Endodermal cell (in vitro differentiated cells): Measurements from ENCODE around the gene VMP1. TPM values are rescaled to one million over a fixed set of nuclear protein-coding genes. Genes with fewer than 3 reads are reported as not detected.

Source experiments
- DNase-seq: peaks from one replicate; pipeline ENCODE4 v3.0.0-alpha.2; 2017
- H3K27ac ChIP-seq: 2 replicates; pipeline ENCODE4 v1.5.1; 2013; ENCODE audit warnings: mild to moderate bottlenecking, low read depth, low read length, moderate library complexity
- H3K27me3 ChIP-seq: 2 replicates; pipeline ENCODE4 v1.6.1; 2013; ENCODE audit warnings: mild to moderate bottlenecking, low read length, moderate library complexity; ENCODE audit not compliant: insufficient read depth, control insufficient read depth, poor library complexity, severe bottlenecking
- H3K36me3 ChIP-seq: 2 replicates; pipeline ENCODE4 v1.7.0; 2013; ENCODE audit warnings: mild to moderate bottlenecking, low read length, moderate library complexity; ENCODE audit not compliant: control insufficient read depth, insufficient read depth
- H3K4me1 ChIP-seq: one replicate; pipeline ENCODE4 v1.7.0; 2013; ENCODE audit warnings: low read length; ENCODE audit not compliant: control insufficient read depth, insufficient read depth
- H3K4me3 ChIP-seq: 2 replicates; pipeline ENCODE4 v1.5.1; 2013; ENCODE audit warnings: mild to moderate bottlenecking, low read length, moderate library complexity
- H3K9ac ChIP-seq: 2 replicates; pipeline ENCODE4 v1.6.1; 2013; ENCODE audit warnings: mild to moderate bottlenecking, low read length, moderate library complexity; ENCODE audit not compliant: poor library complexity, severe bottlenecking; ENCODE audit errors: extremely low read depth
- H3K9me3 ChIP-seq: 2 replicates; pipeline ENCODE4 v1.6.1; 2013; ENCODE audit warnings: mild to moderate bottlenecking, low read length, moderate library complexity; ENCODE audit not compliant: control insufficient read depth
- H3K27ac Mint-ChIP-seq: 2 replicates; pipeline ENCODE4 v1.8.0; 2020; ENCODE audit warnings: mixed read lengths
- H3K27me3 Mint-ChIP-seq: 2 replicates; pipeline ENCODE4 v1.8.0; 2021; ENCODE audit warnings: mild to moderate bottlenecking, mixed read lengths; ENCODE audit not compliant: insufficient read depth
- H3K36me3 Mint-ChIP-seq: 2 replicates; pipeline ENCODE4 v1.8.0; 2020; ENCODE audit warnings: low read depth, mixed read lengths
- H3K4me1 Mint-ChIP-seq: 2 replicates; pipeline ENCODE4 v1.8.0; 2020; ENCODE audit warnings: mixed read lengths
- H3K4me3 Mint-ChIP-seq: 2 replicates; pipeline ENCODE4 v1.8.0; 2020; ENCODE audit warnings: mild to moderate bottlenecking, moderate library complexity, mixed read lengths
- H3K9me3 Mint-ChIP-seq: 2 replicates; pipeline ENCODE4 v1.8.0; 2020; ENCODE audit warnings: mild to moderate bottlenecking, mixed read lengths
- CTCF ChIP-seq: fragments of 200-600 bp; sonication (generic); conservative IDR thresholded peaks from 2 replicates; pipeline ENCODE4 v1.5.0; 2021; ENCODE audit warnings: antibody characterized with exemption, mild to moderate bottlenecking
- WGBS, 2 experiments: methylation state at CpG; one replicate each; pipeline versions ENCODE4 v1.1.5 to v1.1.7; 2013; ENCODE audit warnings: missing lambda C conversion rate in 2 of 2, mixed read lengths in 1 of 2; ENCODE audit not compliant: insufficient coverage in 1 of 2, insufficient read length in 1 of 2; 5-methylcytosine and 5-hydroxymethylcytosine counted together
- total RNA-seq, 2 donors: library from RNA; stranded (reverse); fragmentation: NEBNext Ultra II Directional in 1 of 2; extraction: Animal tissue kit (Norgen Biotek cat#: 25700) in 1 of 2; gene quantifications; 2 replicates in 1 of 2; 3 replicates in 1 of 2; pipeline ENCODE4 v1.2.1, GENCODE V29; 2021

Gene VMP1
- total RNA-seq, 2 donors from 2014 or later, result 67.9 to 69.9 TPM

DNA sequence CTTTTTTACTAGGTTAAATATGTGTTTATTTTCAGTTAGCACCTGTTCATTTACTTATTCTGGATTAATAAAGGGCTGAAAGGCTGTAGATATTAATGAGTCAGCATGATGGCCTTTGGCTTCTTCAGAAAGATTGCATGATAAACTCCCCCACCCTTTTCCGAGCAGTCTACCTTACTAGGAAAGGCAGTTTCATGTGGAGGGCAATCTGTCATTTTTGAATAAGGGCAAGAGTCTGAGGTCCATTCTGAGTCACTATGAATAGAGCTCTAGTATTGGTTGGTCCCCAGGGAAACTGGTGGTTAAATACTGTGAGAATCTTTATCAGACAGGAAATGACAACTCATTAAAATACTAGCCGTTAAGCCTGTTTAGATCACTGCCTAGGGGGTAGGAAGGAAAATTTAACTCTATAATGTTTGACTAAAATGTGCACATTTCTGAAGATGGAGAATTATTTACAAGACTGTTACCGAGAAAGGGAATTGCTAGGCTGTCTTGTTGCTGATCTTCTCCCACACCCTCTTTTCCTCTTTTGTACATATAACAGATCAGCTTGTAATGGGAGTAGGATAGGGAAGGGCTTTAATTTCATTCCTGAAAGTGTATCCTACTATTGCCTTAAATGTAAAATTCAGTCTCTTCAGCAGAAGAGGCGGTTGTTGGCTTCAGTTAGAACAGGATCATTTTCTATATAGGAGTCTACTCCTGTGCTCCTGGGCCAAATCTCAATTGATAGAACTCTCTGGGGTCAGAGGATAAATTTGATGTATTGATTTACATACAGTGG lies 122.0 kb downstream of the VMP1 start:
- Histone ChIP-seq H3K9ac (no peak overlapping the region), H3K36me3 (no peaks in the 10 kb centered on the region), H3K9me3 (no peaks in the 10 kb centered on the region), H3K4me3 (no peak overlapping the region), H3K4me1 (peaks cover 6% of the 10 kb centered on the region), H3K27ac (peak overlapping the region; percentile 44), H3K27me3 (no peaks in the 10 kb centered on the region)
- DNase-seq, result no peak
- Mint-ChIP-seq H3K9me3 (no peaks in the 10 kb centered on the region), H3K4me1 (peaks cover 32% of the 10 kb centered on the region), H3K27ac (peak overlapping the region; percentile 30), H3K4me3 (no peak overlapping the region), H3K27me3 (no peaks in the 10 kb centered on the region), H3K36me3 (peaks cover 11% of the 10 kb centered on the region)
- WGBS, 2 experiments, result 70 to 71% methylated on average over 1 to 4 of the region's 4 CpGs
- no peak for TF ChIP-seq CTCF

DNA sequence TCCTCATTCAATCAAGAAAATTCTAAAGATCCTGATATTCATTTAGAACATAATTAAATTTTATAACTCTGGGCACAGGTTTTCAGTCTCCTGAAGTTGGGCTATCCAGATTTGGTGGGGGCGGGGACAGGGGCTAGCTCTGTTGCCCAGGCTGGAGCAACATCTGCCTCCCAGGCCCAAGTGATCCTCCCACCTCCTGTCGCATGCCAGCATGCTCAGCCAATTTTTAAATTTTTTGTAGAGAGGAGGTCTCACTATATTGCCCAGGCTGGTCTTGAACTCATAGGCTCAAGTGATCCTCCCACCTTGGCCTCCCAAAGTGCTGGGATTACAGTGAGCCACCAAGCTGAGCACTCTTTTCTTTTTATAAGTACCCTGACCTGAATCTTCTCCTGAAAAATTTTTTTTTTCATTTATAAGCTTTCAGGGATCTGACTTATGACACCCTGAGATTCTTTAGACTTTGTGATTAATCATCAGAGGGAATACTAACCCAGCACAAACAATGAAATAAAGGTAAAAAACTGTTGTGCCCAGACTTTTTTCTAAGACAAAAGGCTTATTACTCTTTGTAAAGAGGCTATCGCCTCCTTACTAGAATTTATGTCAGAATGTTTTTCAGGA lies 122.7 kb downstream of the VMP1 start:
- Mint-ChIP-seq H3K36me3 (peaks cover 11% of the 10 kb centered on the region), H3K4me1 (peaks cover 32% of the 10 kb centered on the region), H3K27me3 (no peaks in the 10 kb centered on the region), H3K27ac (peak overlapping the region; percentile 66), H3K4me3 (no peak overlapping the region), H3K9me3 (no peaks in the 10 kb centered on the region)
- Histone ChIP-seq H3K27me3 (no peaks in the 10 kb centered on the region), H3K4me3 (no peak overlapping the region), H3K9me3 (no peaks in the 10 kb centered on the region), H3K4me1 (peaks cover 6% of the 10 kb centered on the region), H3K9ac (no peak overlapping the region), H3K36me3 (no peaks in the 10 kb centered on the region), H3K27ac (no peak overlapping the region)
- no peak for TF ChIP-seq CTCF
- 86 to 96% methylated on average over 2 to 3 of the region's 3 CpGs for WGBS, 2 experiments
- peak; percentile 58 for DNase-seq

DNA sequence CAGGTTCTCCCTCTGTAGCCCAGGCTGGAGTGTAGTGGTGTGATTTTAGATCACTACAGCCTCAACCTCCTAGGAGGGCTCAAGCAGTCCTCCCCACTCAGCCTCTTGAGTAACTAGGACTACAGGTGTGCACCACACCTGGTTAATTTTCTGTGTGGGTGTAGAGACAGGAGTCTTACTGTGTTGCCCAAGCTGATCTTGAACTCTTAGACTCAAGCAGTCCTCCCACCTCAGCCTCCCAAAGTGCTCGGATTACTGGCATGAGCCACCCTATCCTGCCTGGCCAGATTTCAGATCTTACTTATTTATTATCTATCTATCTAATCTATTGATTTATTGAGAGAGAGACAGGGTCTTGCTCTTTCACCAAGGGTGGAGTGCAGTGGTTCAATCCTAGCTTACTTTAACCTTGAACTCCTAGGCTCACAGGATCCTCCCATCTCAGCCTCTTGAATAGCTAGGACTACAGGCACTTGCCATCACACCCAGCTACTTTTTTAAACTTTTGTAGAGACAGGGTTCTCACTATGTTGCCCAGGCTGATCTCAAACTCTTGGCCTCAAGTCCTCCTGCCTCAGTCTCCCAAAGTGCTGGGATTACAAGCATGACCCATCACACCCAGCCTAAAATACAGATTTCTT lies 123.5 kb downstream of the VMP1 start:
- no peak overlapping the region for H3K27ac ChIP-seq
- no peaks in the 10 kb centered on the region for H3K27me3 Mint-ChIP-seq
- H3K9ac ChIP-seq, result no peak overlapping the region
- H3K9me3 Mint-ChIP-seq, result no peaks in the 10 kb centered on the region
- no peaks in the 10 kb centered on the region for H3K27me3 ChIP-seq
- H3K4me3 Mint-ChIP-seq, result no peak overlapping the region
- H3K4me3 ChIP-seq, result no peak overlapping the region
- no peaks in the 10 kb centered on the region for H3K9me3 ChIP-seq
- peaks cover 6% of the 10 kb centered on the region for H3K4me1 ChIP-seq
- H3K36me3 ChIP-seq, result no peaks in the 10 kb centered on the region
- DNase-seq, result peak; percentile 58
- WGBS, 2 experiments, result 80 to 92% methylated on average over 1 of the region's 1 CpG
- peaks cover 27% of the 10 kb centered on the region for H3K4me1 Mint-ChIP-seq
- TF ChIP-seq CTCF, result no peak
- H3K36me3 Mint-ChIP-seq, result peaks cover 11% of the 10 kb centered on the region
- peak overlapping the region; percentile 41 for H3K27ac Mint-ChIP-seq
